Endodermal cell (in vitro differentiated cells): ENCODE results near the gene MISP. TPM values are rescaled to one million over a fixed set of nuclear protein-coding genes. Genes with fewer than 3 reads are reported as not detected.
A peak's percentile ranks its signal among the peaks of the same experiment; 100 is the strongest.

Experiments
- DNase-seq: peaks from one replicate; pipeline ENCODE4 v3.0.0-alpha.2; 2017
- H3K27ac ChIP-seq: 2 replicates; pipeline ENCODE4 v1.5.1; 2013; ENCODE audit warnings: mild to moderate bottlenecking, low read depth, low read length, moderate library complexity
- H3K27me3 ChIP-seq: 2 replicates; pipeline ENCODE4 v1.6.1; 2013; ENCODE audit warnings: mild to moderate bottlenecking, low read length, moderate library complexity; ENCODE audit not compliant: insufficient read depth, control insufficient read depth, poor library complexity, severe bottlenecking
- H3K36me3 ChIP-seq: 2 replicates; pipeline ENCODE4 v1.7.0; 2013; ENCODE audit warnings: mild to moderate bottlenecking, low read length, moderate library complexity; ENCODE audit not compliant: control insufficient read depth, insufficient read depth
- H3K4me1 ChIP-seq: one replicate; pipeline ENCODE4 v1.7.0; 2013; ENCODE audit warnings: low read length; ENCODE audit not compliant: control insufficient read depth, insufficient read depth
- H3K4me3 ChIP-seq: 2 replicates; pipeline ENCODE4 v1.5.1; 2013; ENCODE audit warnings: mild to moderate bottlenecking, low read length, moderate library complexity
- H3K9ac ChIP-seq: 2 replicates; pipeline ENCODE4 v1.6.1; 2013; ENCODE audit warnings: mild to moderate bottlenecking, low read length, moderate library complexity; ENCODE audit not compliant: poor library complexity, severe bottlenecking; ENCODE audit errors: extremely low read depth
- H3K9me3 ChIP-seq: 2 replicates; pipeline ENCODE4 v1.6.1; 2013; ENCODE audit warnings: mild to moderate bottlenecking, low read length, moderate library complexity; ENCODE audit not compliant: control insufficient read depth
- H3K27ac Mint-ChIP-seq: 2 replicates; pipeline ENCODE4 v1.8.0; 2020; ENCODE audit warnings: mixed read lengths
- H3K27me3 Mint-ChIP-seq: 2 replicates; pipeline ENCODE4 v1.8.0; 2021; ENCODE audit warnings: mild to moderate bottlenecking, mixed read lengths; ENCODE audit not compliant: insufficient read depth
- H3K36me3 Mint-ChIP-seq: 2 replicates; pipeline ENCODE4 v1.8.0; 2020; ENCODE audit warnings: low read depth, mixed read lengths
- H3K4me1 Mint-ChIP-seq: 2 replicates; pipeline ENCODE4 v1.8.0; 2020; ENCODE audit warnings: mixed read lengths
- H3K4me3 Mint-ChIP-seq: 2 replicates; pipeline ENCODE4 v1.8.0; 2020; ENCODE audit warnings: mild to moderate bottlenecking, moderate library complexity, mixed read lengths
- H3K9me3 Mint-ChIP-seq: 2 replicates; pipeline ENCODE4 v1.8.0; 2020; ENCODE audit warnings: mild to moderate bottlenecking, mixed read lengths
- CTCF ChIP-seq: fragments of 200-600 bp; sonication (generic); conservative IDR thresholded peaks from 2 replicates; pipeline ENCODE4 v1.5.0; 2021; ENCODE audit warnings: antibody characterized with exemption, mild to moderate bottlenecking
- WGBS, 2 experiments: methylation state at CpG; one replicate each; pipeline versions ENCODE4 v1.1.5 to v1.1.7; 2013; ENCODE audit warnings: missing lambda C conversion rate in 2 of 2, mixed read lengths in 1 of 2; ENCODE audit not compliant: insufficient coverage in 1 of 2, insufficient read length in 1 of 2; 5-methylcytosine and 5-hydroxymethylcytosine counted together
- total RNA-seq, 2 donors: library from RNA; stranded (reverse); fragmentation: NEBNext Ultra II Directional in 1 of 2; extraction: Animal tissue kit (Norgen Biotek cat#: 25700) in 1 of 2; gene quantifications; 2 replicates in 1 of 2; 3 replicates in 1 of 2; pipeline ENCODE4 v1.2.1, GENCODE V29; 2021

Gene MISP
- total RNA-seq, 2 donors from 2014 or later: 0.11 TPM; not detected in 1

GRCh38 chr19:797528-798414 lies 46.9 kb downstream of the MISP start:
- H3K9me3 Mint-ChIP-seq: no peaks in the 10 kb centered on the region
- H3K27ac ChIP-seq: peak overlapping the region; percentile 98
- H3K27me3 ChIP-seq: no peaks in the 10 kb centered on the region
- peaks cover 26% of the 10 kb centered on the region for H3K4me1 ChIP-seq
- 0% methylated on average over 22 to 129 of the region's 129 CpGs for WGBS, 2 experiments
- H3K27ac Mint-ChIP-seq: peak overlapping the region; percentile 96
- no peaks in the 10 kb centered on the region for H3K9me3 ChIP-seq
- H3K36me3 ChIP-seq: peaks cover 37% of the 10 kb centered on the region
- peak overlapping the region; percentile 93 for H3K4me3 ChIP-seq
- no peaks in the 10 kb centered on the region for H3K27me3 Mint-ChIP-seq
- peaks cover 22% of the 10 kb centered on the region for H3K4me1 Mint-ChIP-seq
- H3K4me3 Mint-ChIP-seq: peak overlapping the region; percentile 88
- H3K36me3 Mint-ChIP-seq: peaks cover 34% of the 10 kb centered on the region
- peak; percentile 92 for DNase-seq
- H3K9ac ChIP-seq: peak overlapping the region; percentile 98
- peak; percentile 12 for TF ChIP-seq CTCF

GRCh38 chr19:798415-799075 lies 47.6 kb downstream of the MISP start:
- H3K4me1 ChIP-seq: peaks cover 27% of the 10 kb centered on the region

More at GRCh38 chr19:798415-799075, 47.6 kb downstream of the MISP start:
- Mint-ChIP-seq H3K4me3 (peak overlapping the region; percentile 88), H3K9me3 (no peaks in the 10 kb centered on the region), H3K36me3 (peaks cover 41% of the 10 kb centered on the region), H3K4me1 (peaks cover 22% of the 10 kb centered on the region), H3K27ac (peak overlapping the region; percentile 96), H3K27me3 (no peaks in the 10 kb centered on the region)
- peaks cover 45% of the 10 kb centered on the region for H3K36me3 ChIP-seq
- H3K27me3 ChIP-seq: no peaks in the 10 kb centered on the region
- TF ChIP-seq CTCF: no peak
- peak overlapping the region; percentile 98 for H3K9ac ChIP-seq
- WGBS, 2 experiments: 1% methylated on average over 19 to 44 of the region's 44 CpGs
- peak; percentile 57 for DNase-seq
- no peaks in the 10 kb centered on the region for H3K9me3 ChIP-seq
- H3K27ac ChIP-seq: peak overlapping the region; percentile 77
- H3K4me3 ChIP-seq: peak overlapping the region; percentile 93
